Hepatocyte (in vitro differentiated cells): ENCODE results near the gene GDPD5.

Experiments
- CTCF ChIP-seq: fragments of 200-600 bp; sonication (generic); IDR thresholded peaks from 2 replicates; pipeline ENCODE4 v1.5.1; 2016; ENCODE audit warnings: antibody characterized with exemption, mild to moderate bottlenecking; ENCODE audit not compliant: poor library complexity
- EZH2 ChIP-seq: fragments of 200-600 bp; sonication (generic); IDR thresholded peaks from 2 replicates; pipeline ENCODE4 v1.6.1; 2016; ENCODE audit warnings: antibody characterized with exemption, mild to moderate bottlenecking, borderline replicate concordance
- EZH2phosphoT487 ChIP-seq: fragments of 200-600 bp; sonication (generic); IDR thresholded peaks from one replicate; pipeline ENCODE4 v1.6.1; 2018; ENCODE audit warnings: antibody characterized with exemption, mild to moderate bottlenecking, low read depth, moderate library complexity; ENCODE audit not compliant: unreplicated experiment, severe bottlenecking

- TF ChIP-seq CTCF = no peak
- TF ChIP-seq EZH2 = no peak
- no peak for TF ChIP-seq EZH2phosphoT487
These were observed 21.2 kb downstream of the GDPD5 start for GRCh38 chr11:75504501-75504900.
